Erythroblast (primary cell): ENCODE data around the gene ENGASE.

Experiments used
- DNase-seq, 2 experiments: peaks; one replicate each; lab custom pipeline; 2025; lab: John Stamatoyannopoulos, UW
- GATA1 ChIP-seq: IDR thresholded peaks from 2 replicates; pipeline ENCODE4 v1.6.1; 2011; ENCODE audit warnings: low read depth, mild to moderate bottlenecking, control low read depth, low read length, moderate library complexity
- POLR2A ChIP-seq: IDR thresholded peaks from 2 replicates; pipeline ENCODE4 v1.6.1; 2011; ENCODE audit warnings: mild to moderate bottlenecking, low read length

Gene ENGASE

GRCh38 chr17:79053251-79053925 is 21.2 kb upstream of the ENGASE start:
- DNase-seq, result no peak

DNA sequence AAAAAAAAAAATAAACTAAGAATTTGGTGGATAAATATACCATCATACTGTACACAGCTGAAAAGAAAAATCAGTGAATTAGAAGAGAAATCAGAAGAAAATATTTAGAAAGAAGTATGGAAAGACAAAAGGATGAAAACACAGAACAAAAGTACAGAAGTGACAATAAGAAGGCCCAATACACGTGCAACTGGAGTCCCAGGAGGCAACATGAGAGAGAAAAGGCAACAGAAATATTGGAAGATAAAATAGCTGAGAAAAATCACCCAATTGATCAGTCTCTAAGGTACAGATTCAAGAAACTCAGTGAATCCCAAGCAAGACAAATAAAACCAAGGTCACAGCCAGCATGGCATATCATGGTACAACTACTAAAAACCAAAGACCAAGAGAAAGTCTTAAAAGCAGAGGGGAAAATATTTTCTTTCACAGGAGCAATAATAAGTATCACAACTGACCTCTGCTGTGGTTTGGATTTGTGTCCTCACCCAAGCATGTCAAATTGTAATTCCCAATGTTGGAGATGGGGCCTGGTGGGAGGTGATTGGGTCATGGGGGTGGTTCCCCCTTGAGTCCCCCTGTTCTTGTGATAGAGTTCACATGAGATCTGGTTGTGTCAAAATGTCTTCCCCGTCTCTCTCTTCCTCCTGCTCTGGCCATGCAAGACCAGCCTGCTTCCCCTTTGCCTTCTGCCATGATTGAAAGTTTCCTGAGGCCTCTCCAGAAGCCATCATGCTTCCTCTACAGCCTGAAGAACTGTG is 20.2 kb upstream of the ENGASE start:
- peak; percentile 8 to 30 for DNase-seq
- TF ChIP-seq POLR2A (no peak), GATA1 (no peak)

More at GRCh38 chr17:79053251-79053925, 21.2 kb upstream of the ENGASE start:
- TF ChIP-seq GATA1 (no peak), POLR2A (no peak)

DNA sequence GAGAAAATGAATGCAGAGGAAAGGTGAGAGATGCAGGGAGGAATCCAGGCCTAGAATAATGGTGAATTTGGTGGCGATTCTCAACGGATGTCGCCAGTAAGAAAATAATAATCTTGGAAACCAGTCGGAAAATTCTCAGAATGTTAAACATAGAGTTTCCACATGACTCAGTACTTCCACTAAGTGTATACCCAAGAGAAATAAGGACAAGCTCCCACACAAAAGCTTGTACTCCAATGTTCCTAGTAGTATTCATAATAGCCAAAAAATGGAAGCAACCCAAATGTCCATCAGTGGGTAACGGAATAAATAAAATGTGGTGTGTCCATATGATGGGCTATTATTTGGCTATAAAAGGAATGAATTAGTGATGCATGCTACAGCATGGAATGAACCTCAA is 19.4 kb upstream of the ENGASE start:
- no peak for DNase-seq
- no peak for TF ChIP-seq POLR2A
- TF ChIP-seq GATA1, result no peak

GRCh38 chr17:79057737-79058385 is 16.8 kb upstream of the ENGASE start:
- no peak for DNase-seq
- no peak for TF ChIP-seq POLR2A
- no peak for TF ChIP-seq GATA1

DNA sequence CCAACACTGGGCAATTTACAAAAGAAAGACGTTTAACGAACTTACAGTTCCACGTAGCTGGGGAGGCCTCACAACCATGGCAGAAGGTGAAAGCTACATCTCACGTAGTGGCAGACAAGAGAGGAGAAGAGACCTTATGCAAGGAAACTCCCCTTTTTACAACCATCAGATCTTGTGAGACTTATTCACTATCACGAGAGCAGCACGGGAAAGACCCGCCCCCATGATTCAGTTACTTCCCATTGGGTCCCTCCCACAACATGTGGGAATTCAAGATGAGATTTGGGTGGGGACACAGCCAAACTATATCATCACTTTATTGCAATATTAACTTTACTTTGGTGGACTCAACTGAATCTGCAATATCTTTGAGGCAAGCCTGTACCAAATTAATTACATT is 11.9 kb upstream of the ENGASE start:
- TF ChIP-seq POLR2A (no peak), GATA1 (no peak)

GRCh38 chr17:79064026-79064425 is 10.6 kb upstream of the ENGASE start:
- no peak for DNase-seq

More for the DNA sequence above, 11.9 kb upstream of the ENGASE start:
- peak; percentile 35 to 55 for DNase-seq

GRCh38 chr17:79065105-79065670 is 9.4 kb upstream of the ENGASE start:
- TF ChIP-seq POLR2A (no peak), GATA1 (no peak)
- peak; percentile 62 to 76 for DNase-seq

More at GRCh38 chr17:79064026-79064425, 10.6 kb upstream of the ENGASE start:
- TF ChIP-seq POLR2A (no peak), GATA1 (no peak)

- TF ChIP-seq POLR2A (no peak), GATA1 (no peak)
- no peak for DNase-seq
Measured at GRCh38 chr17:79066963-79067362, 7.7 kb upstream of the ENGASE start.

DNA sequence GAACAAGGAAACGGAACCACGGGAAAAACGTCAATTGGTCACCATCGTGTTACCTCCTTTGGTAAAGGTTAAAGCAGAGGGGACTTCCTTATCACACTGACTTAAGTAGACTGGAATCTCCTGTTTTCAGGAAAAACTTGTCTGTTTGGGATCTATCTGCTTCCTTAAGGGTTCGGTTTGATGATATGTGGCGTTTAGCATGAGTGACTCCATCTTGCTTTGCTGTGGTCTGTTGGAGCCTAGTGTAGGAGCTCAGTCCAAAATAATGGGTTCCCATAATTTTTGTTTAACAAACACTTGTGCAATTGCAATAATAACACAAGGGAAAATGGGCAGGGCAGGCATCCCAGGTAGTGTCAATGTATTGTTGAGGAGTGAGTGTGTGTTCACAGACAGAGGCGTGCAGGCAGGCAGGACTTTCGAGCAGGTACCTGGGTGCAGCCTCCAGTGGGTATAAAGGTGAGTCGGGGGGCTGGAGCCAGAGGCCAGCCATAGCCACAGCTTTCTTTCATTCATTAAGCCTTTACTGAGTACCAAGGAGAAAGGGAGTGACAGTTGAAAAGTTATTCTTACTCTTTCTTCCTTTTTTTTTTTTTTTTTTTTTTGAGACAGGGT is 4.3 kb upstream of the ENGASE start:
- DNase-seq, result no peak
- TF ChIP-seq GATA1, result no peak
- no peak for TF ChIP-seq POLR2A

- DNase-seq, result no peak
- TF ChIP-seq POLR2A (no peak), GATA1 (no peak)
Measured at GRCh38 chr17:79071161-79071740, 3.4 kb upstream of the ENGASE start.

GRCh38 chr17:79072544-79072943 is 2.1 kb upstream of the ENGASE start:
- no peak for TF ChIP-seq POLR2A
- no peak for TF ChIP-seq GATA1
- no peak for DNase-seq

GRCh38 chr17:79073016-79073705 is 1.5 kb upstream of the ENGASE start:
- TF ChIP-seq POLR2A (no peak), GATA1 (no peak)
- DNase-seq, result no peak
